Activated naive CD8-positive, alpha-beta T cell treated with anti-CD3 and anti-CD28 coated beads, Interleukin-2, amount 50 U/mL, for 24 hours (primary cell): Measurements from ENCODE around the gene TSC22D2.

Source experiments
- ATAC-seq: fragments of 150-1000 bp; cut with Tn5 transposase; one replicate; pipeline ENCODE4 v1.10.0; 2021
- DNase-seq: peaks from one replicate; pipeline ENCODE4 v3.0.0; 2021
- H3K27ac Mint-ChIP-seq: one replicate; pipeline ENCODE4 v1.8.0; 2021; ENCODE audit warnings: mild to moderate bottlenecking, mixed read lengths
- H3K27me3 Mint-ChIP-seq: one replicate; pipeline ENCODE4 v1.8.0; 2021; ENCODE audit warnings: mixed read lengths
- H3K36me3 Mint-ChIP-seq: one replicate; pipeline ENCODE4 v1.8.0; 2021; ENCODE audit warnings: low read depth, mixed read lengths
- H3K4me1 Mint-ChIP-seq: one replicate; pipeline ENCODE4 v1.8.0; 2021; ENCODE audit warnings: mixed read lengths
- H3K4me3 Mint-ChIP-seq: one replicate; pipeline ENCODE4 v1.8.0; 2021; ENCODE audit warnings: mild to moderate bottlenecking, moderate library complexity, mixed read lengths
- H3K9me3 Mint-ChIP-seq: one replicate; pipeline ENCODE4 v1.8.0; 2021; ENCODE audit warnings: mixed read lengths

Gene TSC22D2

DNA sequence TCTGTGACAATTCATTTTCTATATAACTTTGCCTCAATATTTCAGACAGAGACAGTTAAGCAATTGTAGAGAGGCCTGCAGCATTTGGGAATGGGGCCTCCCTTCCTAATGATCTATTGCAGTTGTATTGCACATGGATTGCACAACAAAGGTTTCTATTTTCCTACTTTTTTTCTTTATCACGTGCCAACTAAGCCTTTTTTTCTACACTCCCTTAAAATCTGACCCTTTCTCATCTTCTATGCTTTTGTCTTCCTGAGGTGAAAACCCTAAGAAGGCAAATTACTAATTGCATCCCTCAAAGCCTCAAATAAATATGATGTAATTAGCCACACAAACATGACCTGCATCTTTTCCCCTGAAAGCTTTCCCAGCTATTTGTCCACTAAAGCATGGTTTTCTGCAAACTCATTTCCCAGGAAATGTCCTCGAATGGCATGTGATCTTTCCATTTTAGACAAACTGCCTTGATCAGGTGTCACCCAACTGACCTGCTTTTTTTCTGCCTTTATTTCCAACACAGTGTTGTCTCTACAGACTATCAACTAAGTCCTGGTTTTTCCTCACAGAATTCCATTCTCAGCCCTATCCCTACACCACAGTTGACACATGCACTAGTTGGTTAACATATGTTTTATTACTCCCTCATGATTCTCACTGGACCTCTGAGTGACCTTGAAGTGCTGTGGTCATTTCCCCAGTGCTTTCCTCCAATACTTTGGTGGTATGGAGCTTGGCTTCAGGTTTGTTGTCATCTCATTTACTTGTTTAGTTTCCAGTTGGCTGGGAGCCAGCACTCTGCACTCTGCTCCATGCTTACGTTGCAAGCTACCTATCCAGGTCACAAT lies 31.9 kb upstream of the TSC22D2 start:
- no peak for DNase-seq
- Mint-ChIP-seq H3K36me3 (no peaks in the 10 kb centered on the region), H3K4me3 (no peak overlapping the region), H3K27ac (no peak overlapping the region), H3K27me3 (no peaks in the 10 kb centered on the region), H3K9me3 (no peaks in the 10 kb centered on the region), H3K4me1 (peaks cover 7% of the 10 kb centered on the region)
- no peak for ATAC-seq

- ATAC-seq (peak; percentile 75), DNase-seq (no peak)
- Mint-ChIP-seq H3K4me1 (peaks cover 19% of the 10 kb centered on the region), H3K9me3 (no peaks in the 10 kb centered on the region), H3K4me3 (no peak overlapping the region), H3K36me3 (no peaks in the 10 kb centered on the region), H3K27ac (peak overlapping the region; percentile 28), H3K27me3 (no peaks in the 10 kb centered on the region)
Observed at GRCh38 chr3:150377601-150378300, 30.3 kb upstream of the TSC22D2 start.

- Mint-ChIP-seq H3K9me3 (no peaks in the 10 kb centered on the region), H3K36me3 (no peaks in the 10 kb centered on the region), H3K4me1 (peaks cover 22% of the 10 kb centered on the region), H3K4me3 (no peak overlapping the region), H3K27ac (peak overlapping the region; percentile 28), H3K27me3 (no peaks in the 10 kb centered on the region)
- ATAC-seq (no peak), DNase-seq (no peak)
Observed at GRCh38 chr3:150378301-150378748, 29.8 kb upstream of the TSC22D2 start.

- Mint-ChIP-seq H3K27me3 (no peaks in the 10 kb centered on the region), H3K4me1 (peaks cover 28% of the 10 kb centered on the region), H3K4me3 (no peak overlapping the region), H3K36me3 (no peaks in the 10 kb centered on the region), H3K9me3 (no peaks in the 10 kb centered on the region), H3K27ac (no peak overlapping the region)
- DNase-seq (no peak), ATAC-seq (no peak)
Observed at GRCh38 chr3:150379469-150379868, 28.6 kb upstream of the TSC22D2 start.

DNA sequence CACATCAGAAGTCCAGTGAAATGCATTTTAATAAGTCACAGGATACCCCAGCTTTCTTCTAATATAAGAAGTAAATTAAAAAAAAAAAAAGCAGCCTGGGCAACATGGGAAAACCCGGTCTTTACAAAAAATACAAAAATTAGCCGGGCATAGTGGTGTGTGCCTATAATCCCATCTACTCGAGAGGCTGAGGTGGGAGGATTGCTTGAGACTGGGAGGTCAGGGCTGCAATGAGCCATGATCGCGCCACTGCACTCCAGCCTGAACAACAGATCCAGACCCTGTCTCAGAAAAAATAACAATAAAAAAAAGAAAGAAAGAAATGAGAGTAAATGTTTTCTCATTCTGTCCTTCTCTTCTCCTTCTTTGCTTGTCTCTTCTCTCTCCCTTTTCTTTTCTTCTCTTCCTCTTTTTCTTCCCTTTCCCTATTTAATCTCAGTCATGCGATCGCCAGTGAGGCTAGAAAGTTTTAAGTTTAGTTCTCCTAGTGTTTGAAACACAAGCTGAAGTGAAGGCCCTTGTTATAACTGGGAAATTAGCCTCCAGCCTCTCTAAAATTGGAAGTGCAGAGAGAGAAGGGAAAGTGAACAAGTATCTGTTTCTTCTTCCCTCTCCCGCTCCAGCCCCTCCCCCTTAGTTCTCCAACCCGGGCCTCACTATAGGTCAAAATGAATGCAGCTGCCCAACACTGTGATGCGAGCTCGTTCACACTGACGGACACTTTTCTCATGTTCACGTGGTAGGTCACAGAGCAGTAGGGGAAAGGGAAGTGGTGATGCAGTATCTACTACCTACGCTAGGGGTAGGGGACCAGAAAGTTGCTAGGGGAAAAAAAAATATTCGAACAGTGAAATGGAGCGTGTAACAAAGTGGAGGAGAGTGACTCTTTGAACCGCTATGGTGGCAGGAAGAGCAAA lies 23.5 kb upstream of the TSC22D2 start:
- peaks cover 48% of the 10 kb centered on the region for H3K4me1 Mint-ChIP-seq
- H3K4me3 Mint-ChIP-seq = peak overlapping the region; percentile 77
- peak; percentile 66 for DNase-seq
- peak overlapping the region; percentile 93 for H3K27ac Mint-ChIP-seq
- peaks cover 2% of the 10 kb centered on the region for H3K27me3 Mint-ChIP-seq
- no peaks in the 10 kb centered on the region for H3K36me3 Mint-ChIP-seq
- H3K9me3 Mint-ChIP-seq = no peaks in the 10 kb centered on the region
- ATAC-seq = peak; percentile 96

- no peaks in the 10 kb centered on the region for H3K9me3 Mint-ChIP-seq
- H3K27me3 Mint-ChIP-seq = peaks cover 2% of the 10 kb centered on the region
- ATAC-seq (peak; percentile 70), DNase-seq (peak; percentile 42)
- H3K27ac Mint-ChIP-seq = peak overlapping the region; percentile 93
- H3K4me1 Mint-ChIP-seq = peaks cover 53% of the 10 kb centered on the region
- H3K4me3 Mint-ChIP-seq = peak overlapping the region; percentile 77
- H3K36me3 Mint-ChIP-seq = no peaks in the 10 kb centered on the region
Observed at GRCh38 chr3:150385296-150386242, 22.5 kb upstream of the TSC22D2 start.

- Mint-ChIP-seq H3K9me3 (no peaks in the 10 kb centered on the region), H3K4me1 (peaks cover 37% of the 10 kb centered on the region), H3K27me3 (peaks cover 2% of the 10 kb centered on the region), H3K4me3 (no peak overlapping the region), H3K36me3 (no peaks in the 10 kb centered on the region), H3K27ac (no peak overlapping the region)
- ATAC-seq (no peak), DNase-seq (no peak)
Observed at GRCh38 chr3:150388498-150389418, 19.3 kb upstream of the TSC22D2 start.

- Mint-ChIP-seq H3K9me3 (no peaks in the 10 kb centered on the region), H3K4me3 (no peak overlapping the region), H3K4me1 (peaks cover 25% of the 10 kb centered on the region), H3K27me3 (peaks cover 2% of the 10 kb centered on the region), H3K36me3 (no peaks in the 10 kb centered on the region), H3K27ac (no peak overlapping the region)
- DNase-seq = no peak
- no peak for ATAC-seq
Observed at GRCh38 chr3:150390087-150390486, 18.0 kb upstream of the TSC22D2 start.

GRCh38 chr3:150391161-150391560 lies 16.9 kb upstream of the TSC22D2 start:
- Mint-ChIP-seq H3K36me3 (no peaks in the 10 kb centered on the region), H3K4me1 (peaks cover 17% of the 10 kb centered on the region), H3K4me3 (no peak overlapping the region), H3K9me3 (no peaks in the 10 kb centered on the region), H3K27ac (no peak overlapping the region), H3K27me3 (peaks cover 2% of the 10 kb centered on the region)
- no peak for DNase-seq
- peak; percentile 28 for ATAC-seq

DNA sequence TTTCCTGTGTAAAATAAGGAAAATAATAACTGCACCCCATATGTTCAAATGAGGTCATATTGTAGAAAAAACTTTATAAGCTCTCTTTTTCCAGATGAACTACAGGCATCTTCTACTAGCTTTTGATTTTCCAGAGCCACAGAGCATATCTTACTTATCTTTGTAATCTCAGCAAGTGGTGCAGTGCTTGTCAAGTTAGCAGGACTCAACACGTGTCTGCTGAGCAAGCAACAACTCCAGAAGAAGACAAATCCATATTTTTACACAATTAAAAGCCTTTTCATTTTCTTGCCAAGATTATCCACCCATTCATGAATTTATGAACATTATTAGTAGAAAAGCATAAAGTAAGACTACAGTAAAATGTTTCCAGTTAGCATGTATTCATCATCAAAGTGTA lies 14.4 kb upstream of the TSC22D2 start:
- no peak for ATAC-seq
- no peak overlapping the region for H3K27ac Mint-ChIP-seq
- DNase-seq = no peak
- no peaks in the 10 kb centered on the region for H3K9me3 Mint-ChIP-seq
- H3K4me3 Mint-ChIP-seq = no peak overlapping the region
- H3K4me1 Mint-ChIP-seq = peaks cover 8% of the 10 kb centered on the region
- H3K27me3 Mint-ChIP-seq = no peaks in the 10 kb centered on the region
- no peaks in the 10 kb centered on the region for H3K36me3 Mint-ChIP-seq

GRCh38 chr3:150394606-150395005 lies 13.5 kb upstream of the TSC22D2 start:
- peaks cover 5% of the 10 kb centered on the region for H3K4me1 Mint-ChIP-seq
- no peak overlapping the region for H3K4me3 Mint-ChIP-seq
- no peaks in the 10 kb centered on the region for H3K36me3 Mint-ChIP-seq
- DNase-seq (no peak), ATAC-seq (no peak)
- H3K9me3 Mint-ChIP-seq = no peaks in the 10 kb centered on the region
- H3K27me3 Mint-ChIP-seq = no peaks in the 10 kb centered on the region
- no peak overlapping the region for H3K27ac Mint-ChIP-seq

DNA sequence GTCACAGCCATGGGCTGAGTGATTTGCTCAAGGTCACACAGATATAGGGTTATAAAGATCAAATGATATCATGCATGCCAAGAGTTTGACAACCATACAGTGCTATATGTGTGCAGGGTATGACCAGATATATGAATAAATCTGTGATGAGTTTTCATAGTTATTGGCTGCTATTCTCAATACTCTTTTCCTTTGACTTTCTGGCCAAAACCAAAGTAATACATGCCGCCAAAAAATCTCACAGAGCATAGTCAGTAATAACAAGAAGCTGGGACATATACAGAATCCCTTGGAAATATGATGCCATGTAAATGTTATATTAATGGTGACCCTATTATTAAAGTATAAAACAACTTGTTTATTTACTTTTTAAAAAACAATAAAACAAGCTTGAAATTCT lies 11.6 kb upstream of the TSC22D2 start:
- Mint-ChIP-seq H3K4me1 (no peaks in the 10 kb centered on the region), H3K9me3 (no peaks in the 10 kb centered on the region), H3K27ac (no peak overlapping the region), H3K36me3 (no peaks in the 10 kb centered on the region), H3K27me3 (no peaks in the 10 kb centered on the region), H3K4me3 (no peak overlapping the region)
- DNase-seq = no peak
- no peak for ATAC-seq
